HFF-Myc (cell line): ENCODE results near the gene IL13.

Experiments
- DNase-seq: peaks from one replicate; pipeline ENCODE4 v3.0.0-alpha.2; 2011; ENCODE audit warnings: low read depth; ENCODE audit errors: extremely low read depth
- H3K4me3 ChIP-seq: replicated peaks from 2 replicates; pipeline ENCODE4 v1.5.1; 2011; ENCODE audit warnings: low read depth, mild to moderate bottlenecking, control low read depth, low read length
- CTCF ChIP-seq: IDR thresholded peaks from 2 replicates; pipeline ENCODE4 v1.5.1; 2012; ENCODE audit warnings: mild to moderate bottlenecking, low read depth, low read length, control low read depth; ENCODE audit errors: missing control alignments

Gene IL13

DNA sequence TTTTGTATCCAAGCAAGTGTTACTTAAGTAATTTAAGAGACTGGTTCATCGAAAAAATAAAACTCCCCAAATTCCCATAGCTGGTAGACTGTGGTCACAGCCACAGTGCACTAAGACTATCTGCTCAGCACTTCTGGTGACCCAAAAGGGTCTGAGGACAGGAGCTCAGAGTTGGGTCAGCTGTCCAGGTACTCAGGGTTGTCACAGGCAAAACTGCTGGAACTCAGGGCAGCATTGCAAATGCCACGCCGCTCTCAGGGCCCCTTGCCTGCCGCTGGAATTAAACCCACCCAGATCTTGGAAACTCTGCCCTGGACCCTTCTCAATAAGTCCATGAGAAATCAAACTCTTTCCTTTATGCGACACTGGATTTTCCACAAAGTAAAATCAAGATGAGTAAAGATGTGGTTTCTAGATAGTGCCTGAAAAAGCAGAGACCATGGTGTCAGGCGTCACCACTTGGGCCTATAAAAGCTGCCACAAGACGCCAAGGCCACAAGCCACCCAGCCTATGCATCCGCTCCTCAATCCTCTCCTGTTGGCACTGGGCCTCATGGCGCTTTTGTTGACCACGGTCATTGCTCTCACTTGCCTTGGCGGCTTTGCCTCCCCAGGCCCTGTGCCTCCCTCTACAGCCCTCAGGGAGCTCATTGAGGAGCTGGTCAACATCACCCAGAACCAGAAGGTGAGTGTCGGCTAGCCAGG, at the start of gene IL13:
Gene IL13, plus strand, starts transcription at position 498 of the 705 bp plus-strand sequence. Its CDS starts 14 bp downstream, at position 512.
- H3K4me3 ChIP-seq: no peak within 1 kb of the TSS
- DNase-seq: no peak
- no peak for TF ChIP-seq CTCF

DNA sequence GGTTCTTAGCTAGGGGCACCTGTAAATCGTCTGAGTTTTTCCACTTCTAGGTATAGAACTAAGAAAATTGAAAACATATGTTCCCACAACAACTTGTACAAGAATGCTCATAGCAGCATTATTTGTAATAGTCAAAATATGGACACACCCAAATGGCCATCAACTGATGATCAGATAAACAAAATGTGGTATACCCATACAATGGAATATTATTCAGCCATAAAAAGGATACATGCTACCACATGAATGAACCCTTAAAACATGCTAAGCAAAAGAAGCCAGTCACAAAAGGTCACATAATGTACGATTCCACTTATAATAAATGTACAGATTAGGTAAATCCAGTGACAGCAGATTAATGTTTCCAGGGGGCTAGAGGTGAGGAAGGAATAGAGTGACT, 46.0 kb upstream of the IL13 start:
- H3K4me3 ChIP-seq: no peak overlapping the region
- no peak for DNase-seq
- no peak for TF ChIP-seq CTCF

GRCh38 chr5:132612846-132613245, 45.1 kb upstream of the IL13 start:
- TF ChIP-seq CTCF: no peak
- no peak for DNase-seq
- H3K4me3 ChIP-seq: no peak overlapping the region

DNA sequence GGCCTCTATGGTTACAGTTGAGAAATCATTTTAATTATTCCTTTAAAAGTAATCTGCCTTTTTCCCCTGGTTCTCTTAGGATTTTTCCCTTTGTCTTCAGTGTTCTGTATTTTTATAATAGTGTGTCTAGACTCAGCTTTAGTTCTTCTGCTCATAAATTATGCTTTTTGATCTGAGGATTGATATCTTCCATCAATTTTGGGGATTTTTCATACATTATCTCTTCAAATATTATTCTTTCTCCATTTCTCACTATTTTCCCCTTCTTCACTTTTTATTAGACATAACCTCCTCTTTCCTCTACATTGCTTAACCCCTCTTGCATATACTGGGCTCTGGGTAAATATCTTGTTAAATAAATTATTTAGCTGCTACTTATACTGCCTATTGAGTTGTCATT, 36.3 kb upstream of the IL13 start:
- no peak overlapping the region for H3K4me3 ChIP-seq
- no peak for TF ChIP-seq CTCF
- no peak for DNase-seq

DNA sequence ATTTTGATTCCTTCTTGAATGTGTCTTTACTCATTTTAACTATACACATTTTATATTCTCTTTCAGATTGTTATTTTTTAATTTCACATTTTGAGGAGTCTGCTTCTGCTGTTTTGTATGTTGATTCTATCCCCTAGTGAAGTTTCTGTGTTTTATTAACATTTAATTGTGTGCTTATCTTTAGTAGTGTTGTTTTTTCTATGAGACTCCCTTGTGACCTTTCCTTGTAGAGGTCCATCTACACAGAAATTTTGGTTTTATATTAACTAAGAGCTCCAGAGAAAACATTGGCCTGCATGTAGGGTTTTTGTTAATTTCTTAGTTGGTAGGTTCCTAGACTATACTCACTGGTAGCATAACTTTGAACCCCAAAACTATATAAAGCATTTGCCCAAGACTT, 35.4 kb upstream of the IL13 start:
- H3K4me3 ChIP-seq: no peak overlapping the region
- DNase-seq: no peak
- no peak for TF ChIP-seq CTCF

DNA sequence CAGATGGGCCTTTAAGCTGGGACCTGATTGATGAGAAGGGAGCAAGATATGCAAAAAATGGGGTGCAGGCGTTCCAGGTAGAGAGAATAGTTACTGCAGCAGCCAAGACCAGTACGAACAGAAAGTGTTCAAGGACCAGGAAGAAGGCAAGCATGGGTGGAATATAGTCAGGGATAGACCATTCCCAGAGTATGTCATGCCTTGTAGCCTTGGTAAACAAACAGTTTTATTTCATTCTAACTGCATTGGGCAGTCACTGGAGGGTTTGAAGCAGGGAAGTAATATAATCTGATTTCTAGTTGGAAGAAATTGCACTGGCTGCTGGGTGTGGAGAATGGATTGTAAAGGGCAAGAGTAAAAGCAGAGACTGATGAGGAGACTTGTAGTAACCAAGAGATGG, 30.5 kb upstream of the IL13 start:
- no peak overlapping the region for H3K4me3 ChIP-seq
- DNase-seq: no peak
- no peak for TF ChIP-seq CTCF

DNA sequence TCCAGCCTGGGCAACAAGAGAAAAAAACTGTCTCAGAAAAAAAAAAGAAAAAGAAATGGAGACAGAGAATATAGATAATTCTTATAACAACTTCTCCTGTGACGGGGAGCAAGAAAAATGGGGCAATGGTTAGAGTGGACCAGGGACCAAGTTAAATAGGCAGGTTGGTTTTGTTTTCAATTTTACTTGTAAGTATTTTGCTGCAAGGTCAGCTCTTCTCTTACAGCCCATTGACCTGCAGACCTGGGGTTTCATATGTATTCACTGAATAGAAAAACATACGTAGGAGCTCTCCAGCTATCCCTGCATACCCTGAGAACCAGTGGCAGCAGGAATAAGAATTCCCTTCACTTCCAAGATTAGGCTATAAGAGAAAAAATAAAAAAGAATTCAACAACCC, 29.2 kb upstream of the IL13 start:
- no peak for TF ChIP-seq CTCF
- no peak overlapping the region for H3K4me3 ChIP-seq
- no peak for DNase-seq
